H9 (cell line): Measurements from ENCODE around the gene ZBTB47. TPM values are rescaled to one million over a fixed set of nuclear protein-coding genes. Genes with fewer than 3 reads are reported as not detected.

Experiments
- DNase-seq: peaks from one replicate; pipeline ENCODE4 v3.0.0-alpha.2; 2017
- H2AFZ ChIP-seq: one replicate; pipeline ENCODE4 v1.6.1; 2013; ENCODE audit warnings: mild to moderate bottlenecking, low read length, control low read depth, moderate library complexity
- H2AK5ac ChIP-seq: 2 replicates; pipeline ENCODE4 v1.6.1; 2013; ENCODE audit warnings: low read length, control low read depth, mixed read lengths; ENCODE audit not compliant: insufficient read length
- H2BK120ac ChIP-seq: one replicate; pipeline ENCODE4 v1.6.1; 2013; ENCODE audit warnings: low read depth, mild to moderate bottlenecking, low read length, control low read depth, inconsistent platforms; ENCODE audit not compliant: poor library complexity, severe bottlenecking
- H2BK12ac ChIP-seq: 2 replicates; pipeline ENCODE4 v1.6.1; 2013; ENCODE audit warnings: low read length, control low read depth, mixed read lengths, low read depth; ENCODE audit not compliant: insufficient read length
- H2BK15ac ChIP-seq: 2 replicates; pipeline ENCODE4 v1.6.1; 2013; ENCODE audit warnings: low read depth, low read length, control low read depth
- H2BK20ac ChIP-seq: one replicate; pipeline ENCODE4 v1.6.1; 2013; ENCODE audit warnings: low read depth, mild to moderate bottlenecking, low read length, control low read depth, inconsistent platforms; ENCODE audit not compliant: poor library complexity, severe bottlenecking
- H2BK5ac ChIP-seq: 2 replicates; pipeline ENCODE4 v1.6.1; 2013; ENCODE audit warnings: low read length, control low read depth, mixed read lengths; ENCODE audit not compliant: insufficient read length
- H3K14ac ChIP-seq: 2 replicates; pipeline ENCODE4 v1.6.1; 2013; ENCODE audit warnings: low read length, control low read depth; ENCODE audit not compliant: insufficient read depth
- H3K18ac ChIP-seq: 2 replicates; pipeline ENCODE4 v1.6.1; 2013; ENCODE audit warnings: low read depth, mild to moderate bottlenecking, mixed read lengths, low read length, control low read depth; ENCODE audit not compliant: insufficient read length
- H3K23ac ChIP-seq: 2 replicates; pipeline ENCODE4 v1.6.1; 2013; ENCODE audit warnings: low read length, control low read depth, mixed read lengths, low read depth; ENCODE audit not compliant: insufficient read length
- H3K23me2 ChIP-seq: 2 replicates; pipeline ENCODE4 v1.6.1; 2013; ENCODE audit warnings: low read depth, mild to moderate bottlenecking, mixed read lengths, low read length, control low read depth; ENCODE audit not compliant: insufficient read length, poor library complexity, severe bottlenecking
- H3K27ac ChIP-seq: 2 replicates; pipeline ENCODE4 v1.5.1; 2013; ENCODE audit warnings: low read length, control low read depth, mixed read lengths, low read depth; ENCODE audit not compliant: insufficient read length
- H3K27me3 ChIP-seq: 2 replicates; pipeline ENCODE4 v1.6.1; 2013; ENCODE audit warnings: low read length, control low read depth, inconsistent platforms; ENCODE audit not compliant: insufficient read depth
- H3K4ac ChIP-seq: 2 replicates; pipeline ENCODE4 v1.6.1; 2013; ENCODE audit warnings: low read depth, mild to moderate bottlenecking, control low read depth, inconsistent platforms, low read length, moderate library complexity
- H3K4me1 ChIP-seq: 2 replicates; pipeline ENCODE4 v1.6.1; 2013; ENCODE audit warnings: low read length, control low read depth, inconsistent platforms; ENCODE audit not compliant: insufficient read depth
- H3K4me2 ChIP-seq: 2 replicates; pipeline ENCODE4 v1.6.1; 2013; ENCODE audit warnings: low read length, control low read depth, mixed read lengths; ENCODE audit not compliant: insufficient read length, insufficient read depth
- H3K56ac ChIP-seq: 2 replicates; pipeline ENCODE4 v1.6.1; 2013; ENCODE audit warnings: low read depth, mild to moderate bottlenecking, mixed read lengths, low read length, control low read depth; ENCODE audit not compliant: insufficient read length
- H3K79me1 ChIP-seq: 2 replicates; pipeline ENCODE4 v1.6.1; 2013; ENCODE audit warnings: low read depth, mild to moderate bottlenecking, moderate library complexity, low read length, control low read depth, inconsistent platforms; ENCODE audit not compliant: insufficient read depth, poor library complexity, severe bottlenecking
- H3K79me2 ChIP-seq: 2 replicates; pipeline ENCODE4 v1.6.1; 2013; ENCODE audit warnings: low read length, control low read depth, inconsistent platforms; ENCODE audit not compliant: insufficient read depth
- H3K9ac ChIP-seq: 2 replicates; pipeline ENCODE4 v1.6.1; 2013; ENCODE audit warnings: low read length, control low read depth, mixed read lengths; ENCODE audit not compliant: insufficient read length; ENCODE audit errors: extremely low read depth
- H3K9me3 ChIP-seq: one replicate; pipeline ENCODE4 v1.6.1; 2013; ENCODE audit warnings: low read depth, low read length, inconsistent platforms; ENCODE audit not compliant: control insufficient read depth
- H3T11ph ChIP-seq: one replicate; pipeline ENCODE4 v1.6.1; 2013; ENCODE audit warnings: mild to moderate bottlenecking, low read length, control low read depth, inconsistent platforms
- H4K20me1 ChIP-seq: one replicate; pipeline ENCODE4 v1.6.1; 2013; ENCODE audit not compliant: control insufficient read depth, insufficient read length, insufficient read depth
- H4K5ac ChIP-seq: 2 replicates; pipeline ENCODE4 v1.6.1; 2013; ENCODE audit warnings: low read depth, mild to moderate bottlenecking, mixed read lengths, low read length, control low read depth; ENCODE audit not compliant: insufficient read length
- H4K8ac ChIP-seq: replicated peaks from 2 replicates; pipeline ENCODE4 v1.6.1; 2013; ENCODE audit warnings: low read length, control low read depth, mixed read lengths, low read depth; ENCODE audit not compliant: insufficient read length
- H4K91ac ChIP-seq: 2 replicates; pipeline ENCODE4 v1.6.1; 2013; ENCODE audit warnings: low read depth, mild to moderate bottlenecking, moderate library complexity, mixed read lengths, low read length, control low read depth; ENCODE audit not compliant: insufficient read length
- H3K27ac Mint-ChIP-seq, 3 experiments: 2 replicates in 2 of 3; 3 replicates in 1 of 3; pipeline ENCODE4 v1.8.0; 2020 to 2021; ENCODE audit warnings: mixed read lengths in 3 of 3, mild to moderate bottlenecking in 1 of 3, moderate library complexity in 1 of 3
- H3K27me3 Mint-ChIP-seq: 2 replicates; pipeline ENCODE4 v1.8.0; 2021; ENCODE audit warnings: low read depth, mild to moderate bottlenecking, moderate library complexity, mixed read lengths
- H3K36me3 Mint-ChIP-seq, 3 experiments: 2 replicates in 2 of 3; 3 replicates in 1 of 3; pipeline ENCODE4 v1.8.0; 2020 to 2021; ENCODE audit warnings: low read depth in 3 of 3, mixed read lengths in 3 of 3; ENCODE audit not compliant: insufficient read depth in 1 of 3
- H3K4me1 Mint-ChIP-seq, 2 experiments: 2 replicates each; pipeline ENCODE4 v1.8.0; 2020; ENCODE audit warnings: mixed read lengths in 2 of 2
- H3K4me3 Mint-ChIP-seq, 2 experiments: 2 replicates in 1 of 2; 3 replicates in 1 of 2; pipeline ENCODE4 v1.8.0; 2020 to 2021; ENCODE audit warnings: mild to moderate bottlenecking in 2 of 2, mixed read lengths in 2 of 2, moderate library complexity in 1 of 2
- H3K9me3 Mint-ChIP-seq, 2 experiments: 2 replicates in 1 of 2; 3 replicates in 1 of 2; pipeline ENCODE4 v1.8.0; 2020; ENCODE audit warnings: mild to moderate bottlenecking in 2 of 2, mixed read lengths in 2 of 2, moderate library complexity in 1 of 2
- WGBS: extraction: QIAGEN DNeasy Blood & Tissue Kit; methylation state at CpG from one replicate; pipeline ENCODE4 v1.1.7; 2013; ENCODE audit warnings: missing lambda C conversion rate, low lambda C conversion rate, mixed read lengths; ENCODE audit not compliant: insufficient read length; ENCODE audit errors: extremely low coverage; 5-methylcytosine and 5-hydroxymethylcytosine counted together
- total RNA-seq: library from RNA; stranded (reverse); gene quantifications from 2 replicates; pipeline ENCODE4 v1.2.1, GENCODE V29; 2021
- TF ChIP-seq, protein P1 (sequence below): fragments of 200-600 bp; sonication (generic); conservative IDR thresholded peaks from 3 replicates; pipeline ENCODE4 v1.8.0; 2021; ENCODE audit warnings: antibody characterized with exemption, mild to moderate bottlenecking

The ZBTB47 gene
- total RNA-seq, 1 experiment from 2014 or later, result 3.6 TPM

DNA sequence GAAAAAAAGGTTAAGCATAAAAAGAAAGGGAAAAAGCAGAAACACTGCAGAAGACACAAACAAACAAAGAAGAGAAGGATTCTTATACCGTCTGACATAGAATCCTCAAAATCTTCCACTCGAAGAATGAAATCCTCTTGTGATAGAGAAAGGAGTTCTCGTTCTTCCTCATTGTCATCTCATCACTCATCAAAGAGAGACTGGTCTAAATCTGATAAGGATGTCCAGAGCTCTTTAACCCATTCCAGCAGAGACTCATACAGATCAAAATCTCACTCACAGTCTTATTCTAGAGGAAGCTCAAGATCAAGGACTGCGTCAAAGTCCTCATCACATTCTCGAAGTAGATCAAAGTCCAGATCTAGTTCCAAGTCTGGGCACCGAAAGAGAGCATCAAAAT is 16.5 kb upstream of the ZBTB47 start:
- H3K27me3 Mint-ChIP-seq, result no peaks in the 10 kb centered on the region
- peaks cover 6 to 11% of the 10 kb centered on the region in 2 experiments; a peak in 3 of 4 replicates for H3K4me1 Mint-ChIP-seq
- no peaks in the 10 kb centered on the region for H3K23me2 ChIP-seq
- no peaks in the 10 kb centered on the region for H4K20me1 ChIP-seq
- H3K18ac ChIP-seq, result no peak overlapping the region
- H2BK20ac ChIP-seq, result no peak overlapping the region
- H3K23ac ChIP-seq, result no peak overlapping the region
- H3K4me1 ChIP-seq, result no peaks in the 10 kb centered on the region
- no peak overlapping the region for H3K27ac Mint-ChIP-seq
- no peak overlapping the region for H2BK120ac ChIP-seq
- H2AFZ ChIP-seq, result no peak overlapping the region
- no peaks in the 10 kb centered on the region for H3K79me2 ChIP-seq
- H3K9ac ChIP-seq, result no peak overlapping the region
- TF ChIP-seq, protein P1, sequence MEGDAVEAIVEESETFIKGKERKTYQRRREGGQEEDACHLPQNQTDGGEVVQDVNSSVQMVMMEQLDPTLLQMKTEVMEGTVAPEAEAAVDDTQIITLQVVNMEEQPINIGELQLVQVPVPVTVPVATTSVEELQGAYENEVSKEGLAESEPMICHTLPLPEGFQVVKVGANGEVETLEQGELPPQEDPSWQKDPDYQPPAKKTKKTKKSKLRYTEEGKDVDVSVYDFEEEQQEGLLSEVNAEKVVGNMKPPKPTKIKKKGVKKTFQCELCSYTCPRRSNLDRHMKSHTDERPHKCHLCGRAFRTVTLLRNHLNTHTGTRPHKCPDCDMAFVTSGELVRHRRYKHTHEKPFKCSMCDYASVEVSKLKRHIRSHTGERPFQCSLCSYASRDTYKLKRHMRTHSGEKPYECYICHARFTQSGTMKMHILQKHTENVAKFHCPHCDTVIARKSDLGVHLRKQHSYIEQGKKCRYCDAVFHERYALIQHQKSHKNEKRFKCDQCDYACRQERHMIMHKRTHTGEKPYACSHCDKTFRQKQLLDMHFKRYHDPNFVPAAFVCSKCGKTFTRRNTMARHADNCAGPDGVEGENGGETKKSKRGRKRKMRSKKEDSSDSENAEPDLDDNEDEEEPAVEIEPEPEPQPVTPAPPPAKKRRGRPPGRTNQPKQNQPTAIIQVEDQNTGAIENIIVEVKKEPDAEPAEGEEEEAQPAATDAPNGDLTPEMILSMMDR, result no peak
- H2BK5ac ChIP-seq, result no peak overlapping the region
- no peak overlapping the region for H3K4me2 ChIP-seq
- no peak overlapping the region for H3K14ac ChIP-seq
- H3K36me3 Mint-ChIP-seq, result peaks cover 25 to 49% (median 47%) of the 10 kb centered on the region in 3 experiments; a peak in 6 of 7 replicates
- H2BK15ac ChIP-seq, result no peak overlapping the region
- no peak overlapping the region for H3K4me3 Mint-ChIP-seq
- DNase-seq, result no peak
- H3K9me3 ChIP-seq, result no peaks in the 10 kb centered on the region
- no peaks in the 10 kb centered on the region for H3K27me3 ChIP-seq
- H2BK12ac ChIP-seq, result no peak overlapping the region
- no peak overlapping the region for H4K8ac ChIP-seq
- no peak overlapping the region for H4K91ac ChIP-seq
- H3K9me3 Mint-ChIP-seq, result no peaks in the 10 kb centered on the region
- no peak overlapping the region for H3K4ac ChIP-seq
- no peak overlapping the region for H3K56ac ChIP-seq
- no peak overlapping the region for H3K27ac ChIP-seq
- no peak overlapping the region for H3T11ph ChIP-seq
- H3K79me1 ChIP-seq, result peaks cover 9% of the 10 kb centered on the region
- H4K5ac ChIP-seq, result no peak overlapping the region
- WGBS, result no CpG with 5 or more reads among the region's 6 CpGs
- H2AK5ac ChIP-seq, result no peak overlapping the region
